Tibial nerve (tissue), 3 donors: ENCODE data around the gene FAM174C.
A peak's percentile ranks its signal among the peaks of the same experiment; 100 is the strongest.

Experiments
- POLR2A ChIP-seq, 2 donors: fragments of 450-650 bp; IDR thresholded peaks; one replicate each; pipeline ENCODE4 v1.6.1; 2017; ENCODE audit warnings: antibody characterized with exemption in 2 of 2, mild to moderate bottlenecking in 2 of 2, moderate library complexity in 2 of 2
- TF ChIP-seq, protein P1 (sequence below), 5 experiments: fragments of 200-600 bp in 3 of 5; fragments of 450-650 bp in 2 of 5; sonication (generic) in 3 of 5; IDR thresholded peaks; one replicate each; pipeline ENCODE4 v1.5.1; 2016 to 2019; ENCODE audit warnings: antibody characterized with exemption in 5 of 5, mild to moderate bottlenecking in 3 of 5, moderate library complexity in 2 of 5

DNA sequence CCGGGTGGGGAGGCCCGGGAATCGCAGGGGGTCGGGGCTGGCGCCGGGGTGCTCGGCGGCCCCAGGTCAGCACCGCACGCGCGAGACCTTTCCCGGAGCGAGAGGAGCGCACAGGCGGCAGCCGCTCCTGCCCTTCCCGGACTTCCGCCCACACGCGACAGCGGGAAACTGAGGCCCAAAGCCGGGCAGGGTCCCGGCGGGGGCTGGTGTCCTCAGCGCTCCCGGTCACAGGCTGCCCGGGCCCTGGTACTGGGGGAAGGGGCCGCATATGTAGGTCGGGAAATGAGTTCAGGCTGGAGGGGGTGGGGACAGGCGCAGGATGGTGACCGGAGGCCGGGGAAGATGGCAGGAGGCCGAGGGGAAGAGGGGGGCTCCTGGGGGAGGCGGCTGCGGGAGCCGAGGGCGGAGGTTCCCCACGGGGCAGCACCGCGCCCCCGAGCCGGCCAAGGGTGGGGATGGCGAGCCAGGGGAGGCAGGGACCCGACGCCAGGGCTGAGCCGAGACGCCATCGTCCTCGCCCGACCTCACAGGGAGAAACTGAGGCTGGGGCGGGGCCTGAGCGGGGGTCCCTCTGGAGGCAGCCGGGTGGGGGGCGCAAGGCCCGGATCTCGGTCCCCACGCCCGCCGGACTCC is 38.2 kb upstream of the FAM174C start:
- no peak for TF ChIP-seq POLR2A (IDR thresholded peaks at IDR 0.05)
- TF ChIP-seq, protein P1, sequence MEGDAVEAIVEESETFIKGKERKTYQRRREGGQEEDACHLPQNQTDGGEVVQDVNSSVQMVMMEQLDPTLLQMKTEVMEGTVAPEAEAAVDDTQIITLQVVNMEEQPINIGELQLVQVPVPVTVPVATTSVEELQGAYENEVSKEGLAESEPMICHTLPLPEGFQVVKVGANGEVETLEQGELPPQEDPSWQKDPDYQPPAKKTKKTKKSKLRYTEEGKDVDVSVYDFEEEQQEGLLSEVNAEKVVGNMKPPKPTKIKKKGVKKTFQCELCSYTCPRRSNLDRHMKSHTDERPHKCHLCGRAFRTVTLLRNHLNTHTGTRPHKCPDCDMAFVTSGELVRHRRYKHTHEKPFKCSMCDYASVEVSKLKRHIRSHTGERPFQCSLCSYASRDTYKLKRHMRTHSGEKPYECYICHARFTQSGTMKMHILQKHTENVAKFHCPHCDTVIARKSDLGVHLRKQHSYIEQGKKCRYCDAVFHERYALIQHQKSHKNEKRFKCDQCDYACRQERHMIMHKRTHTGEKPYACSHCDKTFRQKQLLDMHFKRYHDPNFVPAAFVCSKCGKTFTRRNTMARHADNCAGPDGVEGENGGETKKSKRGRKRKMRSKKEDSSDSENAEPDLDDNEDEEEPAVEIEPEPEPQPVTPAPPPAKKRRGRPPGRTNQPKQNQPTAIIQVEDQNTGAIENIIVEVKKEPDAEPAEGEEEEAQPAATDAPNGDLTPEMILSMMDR (IDR thresholded peaks at IDR 0.05) = peak in 1 of 5 experiments; percentile 1
